Activated CD8-positive, alpha-beta memory T cell treated with anti-CD3 and anti-CD28 coated beads, Interleukin-2, amount 50 U/mL, for 1 hour (primary cell): Measurements from ENCODE around the gene RAPGEF3.

Source experiments
- DNase-seq: peaks from one replicate; pipeline ENCODE4 v3.0.0-alpha.2; 2020; ENCODE audit errors: extremely low read depth

RAPGEF3 gene

DNA sequence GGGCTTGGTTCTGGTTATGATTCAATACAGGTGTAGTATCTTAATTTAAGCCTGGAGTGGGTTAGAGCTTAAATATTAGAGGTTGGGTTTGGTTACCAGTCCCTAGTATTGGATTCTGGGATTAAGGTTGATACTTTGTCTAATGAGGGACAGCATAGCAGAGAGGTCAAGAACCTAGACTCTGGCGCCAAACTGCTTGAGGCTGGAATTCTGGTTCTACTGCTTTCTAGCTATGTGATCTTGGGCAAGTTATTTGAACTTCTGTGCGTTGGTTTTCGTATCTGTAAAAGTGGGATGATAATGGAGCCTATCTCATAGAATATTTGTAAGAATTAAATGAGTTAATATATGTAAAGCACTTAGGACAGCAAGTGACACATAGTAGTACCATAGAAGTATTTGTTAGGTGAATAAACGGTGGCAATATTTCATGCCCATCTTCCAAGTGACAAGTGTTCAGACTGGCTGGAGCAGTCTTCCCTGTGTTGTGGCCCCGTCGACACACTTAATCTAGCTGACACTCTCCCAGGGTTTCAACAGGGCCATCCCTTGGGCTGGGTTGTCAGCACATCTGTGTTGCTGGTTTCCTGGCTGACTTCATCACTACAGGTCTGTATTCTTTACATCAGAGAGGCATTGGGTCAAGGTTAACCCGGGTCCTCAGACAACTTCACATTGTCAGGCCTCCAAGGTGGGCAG is 36.4 kb downstream of the RAPGEF3 start:
- no peak for DNase-seq

- DNase-seq, result no peak
Observed at GRCh38 chr12:47721431-47721973, 37.2 kb downstream of the RAPGEF3 start.

GRCh38 chr12:47718531-47718930 is 40.1 kb downstream of the RAPGEF3 start:
- no peak for DNase-seq

DNA sequence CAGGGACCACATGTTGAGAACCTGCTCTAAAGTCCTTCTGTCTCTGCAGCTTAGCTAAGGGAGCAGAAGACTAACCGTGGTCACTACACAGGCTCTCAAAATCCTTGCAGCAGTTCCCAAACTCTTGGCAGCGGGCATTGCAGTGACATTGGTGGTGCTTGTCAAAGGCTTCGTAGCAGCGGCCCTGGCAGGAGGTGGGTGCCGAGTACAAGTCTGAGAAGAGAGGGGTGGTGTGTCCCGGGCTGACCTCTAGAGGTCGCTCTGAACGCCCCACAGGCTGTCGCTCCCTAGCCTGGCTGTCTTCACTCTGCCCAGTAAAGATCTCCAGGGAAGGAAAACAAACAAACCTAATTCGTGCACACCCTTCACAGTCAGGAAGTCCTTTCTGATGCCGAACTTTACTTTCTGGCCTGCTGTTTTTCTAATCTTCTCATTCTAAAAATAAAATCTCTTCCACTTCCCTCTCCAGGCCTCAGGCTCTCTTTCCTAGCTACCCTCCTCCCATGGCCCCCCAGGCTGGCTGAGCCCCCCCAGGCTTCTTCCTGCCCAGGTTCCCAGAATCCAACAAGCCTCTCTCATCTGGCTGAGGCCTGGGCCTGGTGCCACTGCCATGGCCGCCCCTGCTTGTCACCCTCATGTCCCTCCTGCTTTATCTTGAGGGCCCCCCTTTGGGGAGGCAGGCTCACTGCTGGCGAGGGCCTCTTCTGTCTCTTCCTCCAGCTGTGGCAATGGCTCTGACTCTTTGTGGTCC is 41.1 kb downstream of the RAPGEF3 start:
- no peak for DNase-seq

- no peak for DNase-seq
Observed at GRCh38 chr12:47717046-47717442, 41.6 kb downstream of the RAPGEF3 start.

- no peak for DNase-seq
Observed at GRCh38 chr12:47715877-47716548, 42.7 kb downstream of the RAPGEF3 start.

GRCh38 chr12:47715393-47715876 is 43.2 kb downstream of the RAPGEF3 start:
- DNase-seq, result peak; percentile 67

DNA sequence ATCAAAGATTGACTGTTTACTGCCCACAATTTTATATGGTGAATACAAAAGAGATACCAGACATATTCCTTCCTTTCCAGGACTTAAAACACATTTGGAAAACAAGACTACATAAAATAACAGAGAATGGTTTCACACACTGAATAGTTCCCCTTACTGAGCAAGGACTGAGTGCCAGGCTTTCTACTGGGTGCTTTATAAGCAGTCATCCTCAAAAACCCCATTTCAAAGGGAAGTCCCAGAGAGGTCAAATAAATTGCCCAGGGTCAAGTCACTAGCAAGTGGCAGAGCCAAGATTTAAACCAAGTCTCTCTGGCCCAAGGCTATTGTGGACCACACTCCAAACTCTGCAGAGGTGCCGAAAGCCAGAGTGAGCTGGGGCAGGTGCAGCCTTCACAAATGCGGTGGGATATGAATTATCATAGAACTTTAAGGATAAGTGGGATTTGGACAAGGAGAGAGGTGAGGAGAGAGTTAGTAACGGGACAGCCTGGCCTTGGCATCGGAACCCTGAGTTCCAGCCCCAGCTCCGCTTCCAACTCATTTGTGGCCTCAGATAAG is 43.8 kb downstream of the RAPGEF3 start:
- no peak for DNase-seq

DNA sequence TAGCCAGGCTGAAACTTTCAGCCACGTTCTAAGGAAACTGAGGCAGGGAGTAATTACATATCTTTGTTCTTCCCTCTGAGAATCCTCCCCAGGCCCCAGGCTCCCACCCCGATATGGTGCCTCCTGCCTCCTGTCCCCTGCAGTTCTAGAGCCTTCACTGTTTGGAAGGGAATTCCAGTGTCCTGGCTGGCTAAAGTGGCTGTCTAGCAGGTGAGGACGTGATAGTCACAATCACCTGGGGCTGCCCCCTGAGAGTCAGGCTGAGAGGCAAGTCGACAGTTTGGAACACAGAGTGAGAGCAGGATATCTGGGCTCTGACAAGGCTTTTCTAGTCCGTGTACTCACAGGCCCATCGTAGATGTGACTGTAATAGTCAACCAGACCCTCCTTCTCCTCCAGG is 46.5 kb downstream of the RAPGEF3 start:
- DNase-seq, result no peak

DNA sequence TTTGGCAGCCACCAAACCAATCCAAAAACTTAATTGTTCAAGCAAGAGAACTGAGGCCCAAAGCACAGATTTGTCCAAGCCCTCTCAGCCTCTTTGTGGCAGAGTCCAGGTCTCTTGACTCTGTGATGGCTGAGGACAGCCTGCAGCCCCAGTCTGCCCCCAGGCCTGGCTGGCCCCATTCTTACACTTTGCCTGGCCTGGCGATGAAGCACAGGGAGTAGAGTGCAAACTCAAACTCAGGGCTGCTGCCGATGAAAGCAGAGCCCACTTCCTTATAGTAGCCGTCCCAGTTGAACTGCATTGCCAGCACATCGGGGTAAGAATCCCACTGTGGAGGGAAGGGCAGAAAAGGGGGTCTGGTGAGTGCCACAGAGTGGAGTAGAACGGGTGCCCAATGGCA is 47.2 kb downstream of the RAPGEF3 start:
- DNase-seq, result no peak

GRCh38 chr12:47710278-47710677 is 48.4 kb downstream of the RAPGEF3 start:
- no peak for DNase-seq

- no peak for DNase-seq
Observed at GRCh38 chr12:47709671-47710070, 49.0 kb downstream of the RAPGEF3 start.

DNA sequence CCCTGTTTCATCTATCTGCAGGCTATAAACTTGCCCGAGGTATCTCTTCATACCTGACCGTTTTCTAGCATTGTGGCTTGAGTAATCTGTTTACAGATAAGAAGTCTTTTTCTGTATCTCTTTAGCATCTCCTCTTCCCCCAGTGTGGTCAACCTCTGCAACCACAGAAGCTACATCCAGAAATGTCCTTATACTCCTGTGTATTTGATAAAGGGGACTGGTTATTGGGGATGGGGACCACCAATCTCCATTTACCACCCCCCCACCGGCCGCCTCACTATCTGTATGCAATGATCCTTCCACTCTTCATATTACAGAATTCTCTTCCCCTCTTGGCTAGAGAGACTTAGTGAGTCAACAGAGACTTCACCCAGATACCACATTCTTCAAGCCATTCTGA is 49.4 kb downstream of the RAPGEF3 start:
- DNase-seq, result no peak

- no peak for DNase-seq
Observed at GRCh38 chr12:47707905-47708543, 50.7 kb downstream of the RAPGEF3 start.

DNA sequence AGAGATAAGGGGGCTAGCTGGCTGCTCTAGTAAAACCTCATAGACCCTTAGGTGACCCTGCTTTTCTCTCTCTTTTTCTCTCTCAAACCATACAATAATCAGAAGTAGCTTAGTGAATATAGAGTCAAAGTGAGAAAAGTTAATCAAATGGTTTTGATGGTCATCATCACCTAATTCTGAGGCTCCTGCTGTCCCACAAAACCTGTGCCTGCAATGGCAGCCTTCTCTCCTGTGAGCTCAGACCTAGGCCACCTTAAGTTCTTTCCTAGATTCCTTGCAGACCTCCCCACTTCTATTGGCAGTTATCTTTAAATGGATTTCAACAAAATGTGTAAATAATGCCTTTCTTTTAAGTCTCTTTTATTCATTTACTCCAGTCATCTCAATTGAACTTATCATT is 51.3 kb downstream of the RAPGEF3 start:
- DNase-seq, result no peak

DNA sequence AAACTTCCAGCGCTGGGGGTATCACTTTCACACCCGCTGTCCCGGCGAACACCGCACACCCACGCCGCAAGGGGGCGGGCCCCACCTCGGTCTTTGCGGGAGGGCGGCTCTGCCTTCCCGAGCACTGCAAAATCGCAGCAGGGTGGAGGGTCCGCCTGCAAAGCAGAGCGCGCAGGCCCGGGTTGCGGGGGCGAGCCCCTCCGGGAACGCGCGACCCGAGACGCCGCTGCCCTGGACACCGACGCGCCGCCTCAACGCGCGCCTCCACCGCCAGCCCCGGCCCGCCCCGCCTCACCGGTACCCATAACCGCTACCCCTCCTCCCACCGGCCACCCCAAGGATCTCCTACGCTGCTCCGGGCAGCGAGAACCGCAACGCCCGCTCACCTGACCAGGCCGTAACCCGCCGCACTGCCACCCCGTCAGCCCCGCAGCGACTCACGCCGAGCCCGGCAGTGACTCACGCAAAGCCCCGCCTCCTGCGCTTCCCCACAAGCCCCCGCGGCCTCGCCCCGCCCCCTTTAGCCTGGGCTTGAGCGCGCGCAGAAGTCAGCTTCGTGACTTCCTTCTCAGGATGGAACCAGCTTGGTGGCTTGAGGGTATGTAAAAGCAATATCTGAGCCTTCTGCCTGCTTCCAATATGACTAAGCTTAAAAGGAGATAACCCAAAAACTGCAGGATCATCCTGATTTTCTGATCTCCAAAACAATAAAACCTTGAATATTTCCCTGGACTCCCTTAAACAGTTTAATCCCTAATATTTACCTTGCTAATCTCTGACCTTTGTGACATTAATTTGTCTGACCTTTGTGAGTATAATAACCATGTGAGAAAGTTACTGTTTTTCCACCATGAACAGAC is 52.9 kb downstream of the RAPGEF3 start, which contains the start of gene RPAP3:
Gene RPAP3 (minus strand): TSS at position 465 of the 860 bp plus-strand sequence. CDS start 3,190 bp downstream, outside the sequence.
- peak; percentile 89 for DNase-seq

GRCh38 chr12:47705229-47705565 is 53.5 kb downstream of the RAPGEF3 start:
- no peak for DNase-seq

GRCh38 chr12:47704719-47705118 is 54.0 kb downstream of the RAPGEF3 start:
- no peak for DNase-seq

DNA sequence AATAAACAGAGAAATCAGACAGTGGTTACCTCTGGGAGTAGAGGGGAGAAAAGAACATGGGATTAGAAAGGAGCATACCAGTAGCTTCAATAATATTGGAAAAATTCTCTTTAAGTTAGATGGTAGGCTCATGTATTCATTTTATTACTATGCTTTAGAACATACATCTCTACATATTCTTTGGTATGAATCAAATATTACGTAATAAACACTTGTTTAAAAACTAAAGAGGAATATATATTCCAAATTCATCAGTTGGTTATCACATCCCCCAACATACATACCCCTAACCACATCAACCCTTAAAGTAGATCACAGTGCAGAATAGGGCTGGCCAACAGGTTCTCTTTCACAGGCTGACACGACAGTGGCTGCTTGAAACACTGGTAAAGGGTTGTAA is 58.4 kb downstream of the RAPGEF3 start:
- no peak for DNase-seq

DNA sequence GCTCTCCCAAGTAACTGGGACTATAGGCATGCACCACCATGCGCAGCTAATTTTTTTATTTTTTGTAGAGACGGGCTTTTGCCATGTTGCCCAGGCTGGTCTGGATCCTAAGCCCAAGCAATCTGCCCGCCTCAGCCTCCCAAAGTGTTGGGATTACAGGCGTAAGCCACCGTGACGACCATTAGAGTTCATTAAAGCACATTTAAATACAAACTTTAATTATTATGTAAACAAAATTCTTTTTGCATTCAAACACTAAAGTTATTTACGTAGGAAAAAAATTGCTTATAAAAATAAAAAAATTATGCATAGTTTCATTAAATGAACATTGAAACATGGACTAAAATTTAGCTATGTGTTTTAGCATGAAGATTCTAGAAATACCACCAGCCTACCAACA is 60.0 kb downstream of the RAPGEF3 start:
- no peak for DNase-seq

- DNase-seq, result no peak
Observed at GRCh38 chr12:47698055-47698454, 60.6 kb downstream of the RAPGEF3 start.
